Prostate gland (tissue), 2 donors: ENCODE results near the gene RIMS1. TPM values are rescaled to one million over a fixed set of nuclear protein-coding genes. Genes with fewer than 3 reads are reported as not detected.

ENCODE experiments used
- DNase-seq: peaks from one replicate; pipeline ENCODE4 v3.0.0-alpha.2; 2019; ENCODE audit warnings: low spot score
- H3K27ac ChIP-seq, 2 donors: fragments of 200-600 bp; sonication (generic); 2 replicates each; pipeline ENCODE4 v1.5.1; 2017 to 2019
- H3K27me3 ChIP-seq: fragments of 200-600 bp; sonication (generic); replicated peaks from 2 replicates; pipeline ENCODE4 v1.5.1; 2019; ENCODE audit not compliant: insufficient read depth
- H3K36me3 ChIP-seq, 2 donors: fragments of 200-600 bp; sonication (generic); 1 replicate in 1 of 2; 2 replicates in 1 of 2; pipeline versions ENCODE4 v1.5.1 to v1.8.1; 2017 to 2019
- H3K4me1 ChIP-seq: fragments of 200-600 bp; sonication (generic); replicated peaks from 2 replicates; pipeline ENCODE4 v1.5.1; 2019
- H3K4me3 ChIP-seq, 2 donors: fragments of 200-600 bp; sonication (generic); 2 replicates each; pipeline ENCODE4 v1.5.1; 2017 to 2019
- H3K9me3 ChIP-seq: fragments of 200-600 bp; sonication (generic); 2 replicates; pipeline ENCODE4 v1.5.1; 2017
- POLR2A ChIP-seq: fragments of 450-650 bp; IDR thresholded peaks from one replicate; pipeline ENCODE4 v1.6.1; 2016; ENCODE audit warnings: antibody characterized with exemption, mild to moderate bottlenecking
- POLR2AphosphoS5 ChIP-seq: sonication (generic); formaldehyde crosslinking; IDR thresholded peaks from one replicate; pipeline ENCODE4 v1.6.1; 2017; ENCODE audit warnings: antibody characterized with exemption
- WGBS: methylation state at CpG from one replicate; pipeline ENCODE4 v1.1.5; 2018; 5-methylcytosine and 5-hydroxymethylcytosine counted together
- intact Hi-C: fragments of 100-400 bp; cut with DNase I; formaldehyde crosslinking; loops from one replicate; pipeline ENCODE4 v1.14.2; 2022
- total RNA-seq, 2 donors: library from RNA; depleted of rRNA; stranded (reverse); fragments of >200 nt; gene quantifications; one replicate each; pipeline ENCODE4 v1.1.0, GENCODE V29; 2016
- TF ChIP-seq, protein P1 (sequence below), 4 experiments: fragments of 200-600 bp in 2 of 4; fragments of 450-650 bp in 2 of 4; sonication (generic) in 2 of 4; IDR thresholded peaks; 1 replicate in 3 of 4; 2 replicates in 1 of 4; pipeline ENCODE4 v1.5.1; 2016 to 2019; ENCODE audit warnings: antibody characterized with exemption in 4 of 4, mild to moderate bottlenecking in 2 of 4, moderate library complexity in 2 of 4

Gene RIMS1
- total RNA-seq, 2 donors from 2014 or later: 9.7 to 17.6 TPM

DNA sequence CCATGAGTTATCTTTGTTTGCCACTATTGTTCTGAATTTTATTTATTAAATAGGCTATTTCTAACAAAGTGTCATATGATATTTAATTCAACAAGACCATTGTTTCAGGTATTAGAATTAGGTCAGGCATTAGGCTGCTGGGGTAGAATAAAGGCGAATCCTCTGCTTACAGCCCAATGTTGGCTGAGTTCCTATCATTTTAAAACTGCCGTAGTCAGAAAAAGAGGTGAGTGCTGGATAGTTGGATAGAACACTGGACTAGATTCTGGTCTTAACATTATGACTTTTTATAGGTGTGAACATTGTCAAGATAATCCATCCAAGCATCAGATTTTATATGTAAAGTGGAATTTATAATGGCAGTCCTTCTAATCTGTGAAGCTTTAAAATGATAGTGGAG is 6.3 kb downstream of the RIMS1 start:
- TF ChIP-seq POLR2A (no peak), POLR2AphosphoS5 (no peak)
- TF ChIP-seq, protein P1, sequence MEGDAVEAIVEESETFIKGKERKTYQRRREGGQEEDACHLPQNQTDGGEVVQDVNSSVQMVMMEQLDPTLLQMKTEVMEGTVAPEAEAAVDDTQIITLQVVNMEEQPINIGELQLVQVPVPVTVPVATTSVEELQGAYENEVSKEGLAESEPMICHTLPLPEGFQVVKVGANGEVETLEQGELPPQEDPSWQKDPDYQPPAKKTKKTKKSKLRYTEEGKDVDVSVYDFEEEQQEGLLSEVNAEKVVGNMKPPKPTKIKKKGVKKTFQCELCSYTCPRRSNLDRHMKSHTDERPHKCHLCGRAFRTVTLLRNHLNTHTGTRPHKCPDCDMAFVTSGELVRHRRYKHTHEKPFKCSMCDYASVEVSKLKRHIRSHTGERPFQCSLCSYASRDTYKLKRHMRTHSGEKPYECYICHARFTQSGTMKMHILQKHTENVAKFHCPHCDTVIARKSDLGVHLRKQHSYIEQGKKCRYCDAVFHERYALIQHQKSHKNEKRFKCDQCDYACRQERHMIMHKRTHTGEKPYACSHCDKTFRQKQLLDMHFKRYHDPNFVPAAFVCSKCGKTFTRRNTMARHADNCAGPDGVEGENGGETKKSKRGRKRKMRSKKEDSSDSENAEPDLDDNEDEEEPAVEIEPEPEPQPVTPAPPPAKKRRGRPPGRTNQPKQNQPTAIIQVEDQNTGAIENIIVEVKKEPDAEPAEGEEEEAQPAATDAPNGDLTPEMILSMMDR (IDR thresholded peaks at IDR 0.05): no peak
- no peak for DNase-seq

GRCh38 chr6:71900642-71901041 is 14.3 kb downstream of the RIMS1 start:
- Histone ChIP-seq H3K9me3 (no peaks in the 10 kb centered on the region), H3K27me3 (no peaks in the 10 kb centered on the region), H3K4me1 (no peaks in the 10 kb centered on the region), H3K27ac (no peak overlapping the region), H3K4me3 (no peak overlapping the region), H3K36me3 (no peaks in the 10 kb centered on the region)
- no peak for DNase-seq
- 50% methylated on average over 1 of the region's 1 CpG for WGBS
- no peak for TF ChIP-seq POLR2AphosphoS5
- TF ChIP-seq, protein P1 (IDR thresholded peaks at IDR 0.05): no peak
- no peak for TF ChIP-seq POLR2A
- intact Hi-C loops: no loop called here

More for the DNA sequence above, 6.3 kb downstream of the RIMS1 start:
- WGBS: 86% methylated on average over 2 of the region's 2 CpGs
- H3K27me3 ChIP-seq: no peaks in the 10 kb centered on the region
- no peaks in the 10 kb centered on the region for H3K36me3 ChIP-seq
- no peaks in the 10 kb centered on the region for H3K9me3 ChIP-seq
- intact Hi-C loops: no loop called here
- H3K27ac ChIP-seq: no peak overlapping the region
- H3K4me1 ChIP-seq: no peaks in the 10 kb centered on the region
- no peak overlapping the region for H3K4me3 ChIP-seq

DNA sequence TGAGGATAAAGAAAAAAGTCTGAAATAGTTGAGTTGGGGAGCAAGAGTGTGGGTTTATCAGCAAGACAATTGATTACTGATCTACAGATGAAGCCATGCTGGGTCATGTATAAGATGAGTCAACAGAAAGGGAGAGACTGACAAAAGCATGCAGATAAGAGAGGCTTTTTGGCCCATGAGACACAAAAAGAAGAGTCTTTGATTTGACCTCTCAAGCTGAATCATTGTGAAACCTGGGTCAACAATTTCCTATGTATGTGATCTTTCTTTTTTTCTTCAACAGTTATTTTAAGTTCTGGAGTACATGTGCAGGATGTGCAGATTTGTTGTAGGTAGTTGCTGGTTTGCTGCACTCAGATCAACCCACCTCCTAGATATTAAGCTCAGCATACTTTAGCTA is 15.9 kb downstream of the RIMS1 start:
- Histone ChIP-seq H3K27me3 (no peaks in the 10 kb centered on the region), H3K9me3 (no peaks in the 10 kb centered on the region), H3K4me1 (no peaks in the 10 kb centered on the region), H3K36me3 (no peaks in the 10 kb centered on the region), H3K27ac (no peak overlapping the region), H3K4me3 (no peak overlapping the region)
- TF ChIP-seq, protein P1 (IDR thresholded peaks at IDR 0.05): no peak
- no peak for TF ChIP-seq POLR2A
- TF ChIP-seq POLR2AphosphoS5: no peak
- intact Hi-C loops: no loop called here
- DNase-seq: no peak

- no peaks in the 10 kb centered on the region for H3K36me3 ChIP-seq
- no peak overlapping the region for H3K4me3 ChIP-seq
- no peak for DNase-seq
- no peak for TF ChIP-seq POLR2AphosphoS5
- TF ChIP-seq, protein P1 (IDR thresholded peaks at IDR 0.05): no peak
- no peak for TF ChIP-seq POLR2A
- H3K27ac ChIP-seq: no peak overlapping the region
- intact Hi-C loops: no loop called here
- H3K4me1 ChIP-seq: no peaks in the 10 kb centered on the region
- no peaks in the 10 kb centered on the region for H3K9me3 ChIP-seq
- no peaks in the 10 kb centered on the region for H3K27me3 ChIP-seq
Observed at GRCh38 chr6:71906813-71907212, 20.5 kb downstream of the RIMS1 start.

DNA sequence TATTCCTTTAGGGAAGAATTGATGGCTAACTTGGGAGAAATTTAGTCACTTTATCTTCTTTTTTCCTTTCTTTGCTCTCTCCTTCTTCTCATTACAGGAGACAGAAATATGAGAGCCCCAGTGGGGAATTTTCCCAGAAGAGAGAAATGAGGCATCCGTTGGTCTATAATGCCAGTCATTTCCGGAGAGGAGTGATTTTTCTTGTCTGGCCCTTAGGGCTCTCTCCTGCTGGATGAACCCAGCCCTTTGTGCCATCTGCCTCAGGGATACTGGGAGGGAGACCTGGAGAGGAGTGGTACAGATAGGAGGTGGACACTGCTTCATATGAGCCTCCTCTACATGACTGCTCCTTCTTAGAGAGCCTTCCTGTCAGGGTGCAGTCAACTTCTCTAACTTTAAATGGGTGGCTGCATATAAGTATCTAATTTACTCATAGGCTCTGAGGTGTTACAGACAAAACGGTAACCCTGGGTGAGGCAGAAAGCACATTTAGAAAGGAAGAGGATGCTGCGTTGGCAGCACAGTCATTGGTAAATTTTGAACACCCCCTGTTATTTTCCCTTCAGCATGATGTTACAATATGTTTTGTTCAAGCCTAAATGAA is 21.9 kb downstream of the RIMS1 start:
- H3K4me1 ChIP-seq: no peaks in the 10 kb centered on the region
- intact Hi-C loops: no loop called here
- 77% methylated on average over 4 of the region's 4 CpGs for WGBS
- H3K36me3 ChIP-seq: no peaks in the 10 kb centered on the region
- no peaks in the 10 kb centered on the region for H3K27me3 ChIP-seq
- H3K4me3 ChIP-seq: no peak overlapping the region
- no peak for DNase-seq
- TF ChIP-seq POLR2AphosphoS5: no peak
- TF ChIP-seq POLR2A: no peak
- TF ChIP-seq, protein P1 (IDR thresholded peaks at IDR 0.05): no peak
- no peaks in the 10 kb centered on the region for H3K9me3 ChIP-seq
- H3K27ac ChIP-seq: no peak overlapping the region
